OCI-LY1 (cell line): ENCODE data around the gene RARRES2.

Experiments used
- H2AFZ ChIP-seq: fragments of 200-600 bp; sonication (generic), shearing (Covaris generic); 2 replicates; pipeline ENCODE4 v1.6.0; 2014; ENCODE audit warnings: antibody characterized with exemption, mild to moderate bottlenecking, low read length
- H3F3A ChIP-seq: fragments of 200-600 bp; sonication (generic), shearing (Covaris generic); 2 replicates; pipeline ENCODE4 v1.6.0; 2014; ENCODE audit warnings: mild to moderate bottlenecking, antibody characterized with exemption, low read length, moderate library complexity; ENCODE audit not compliant: insufficient read depth
- H3K27ac ChIP-seq: fragments of 200-600 bp; sonication (generic); 2 replicates; pipeline ENCODE4 v1.5.1; 2014; ENCODE audit warnings: low read length, mixed run types, mild to moderate bottlenecking, low read depth; ENCODE audit not compliant: poor library complexity, severe bottlenecking
- H3K27me3 ChIP-seq: fragments of 200-600 bp; sonication (generic); 2 replicates; pipeline ENCODE4 v1.6.0; 2014; ENCODE audit warnings: antibody characterized with exemption, mild to moderate bottlenecking, low read length, moderate library complexity; ENCODE audit not compliant: insufficient read depth
- H3K36me3 ChIP-seq: fragments of 200-600 bp; sonication (generic); 2 replicates; pipeline ENCODE4 v1.6.1; 2014; ENCODE audit warnings: mild to moderate bottlenecking, antibody characterized with exemption, low read length, moderate library complexity, mixed read lengths; ENCODE audit not compliant: insufficient read depth
- H3K4me1 ChIP-seq: fragments of 200-600 bp; sonication (generic); 2 replicates; pipeline ENCODE4 v1.5.1; 2014; ENCODE audit warnings: mild to moderate bottlenecking, low read length, moderate library complexity; ENCODE audit not compliant: insufficient read depth, severe bottlenecking
- H3K4me2 ChIP-seq: fragments of 200-600 bp; sonication (generic), shearing (Covaris generic); 2 replicates; pipeline ENCODE4 v1.6.1; 2014; ENCODE audit warnings: low read length
- H3K4me3 ChIP-seq: fragments of 200-600 bp; sonication (generic); 2 replicates; pipeline ENCODE4 v1.5.1; 2014; ENCODE audit warnings: low read length, low read depth, mild to moderate bottlenecking, mixed read lengths; ENCODE audit not compliant: poor library complexity, severe bottlenecking
- H3K79me2 ChIP-seq: fragments of 200-600 bp; shearing (Covaris generic); 2 replicates; pipeline ENCODE4 v1.6.1; 2016; ENCODE audit warnings: mixed run types, low read length, mixed read lengths; ENCODE audit not compliant: insufficient read depth
- H3K9ac ChIP-seq: fragments of 200-600 bp; sonication (generic), shearing (Covaris generic); 2 replicates; pipeline ENCODE4 v1.6.1; 2014; ENCODE audit warnings: mild to moderate bottlenecking, low read length, mixed read lengths
- H3K9me2 ChIP-seq: fragments of 200-600 bp; sonication (generic), shearing (Covaris generic); 2 replicates; pipeline ENCODE4 v1.6.1; 2014; ENCODE audit warnings: low read depth, mild to moderate bottlenecking, low read length, mixed read lengths
- H3K9me3 ChIP-seq: fragments of 200-600 bp; shearing (Covaris generic); 2 replicates; pipeline ENCODE4 v1.6.1; 2014; ENCODE audit warnings: low read length, mixed read lengths
- H4K20me1 ChIP-seq: fragments of 200-600 bp; sonication (generic), shearing (Covaris generic); 2 replicates; pipeline ENCODE4 v1.6.0; 2016; ENCODE audit warnings: mild to moderate bottlenecking, low read length; ENCODE audit not compliant: insufficient read depth
- EZH2 ChIP-seq: fragments of 200-600 bp; sonication (generic), shearing (Covaris generic); IDR thresholded peaks from 2 replicates; pipeline ENCODE4 v1.8.0; 2017; ENCODE audit warnings: borderline replicate concordance, mixed run types, mild to moderate bottlenecking, antibody characterized with exemption, low read length, moderate library complexity, mixed read lengths
- TF ChIP-seq, protein P1 (sequence below): fragments of 200-600 bp; sonication (generic), shearing (Covaris generic); IDR thresholded peaks from 2 replicates; pipeline ENCODE4 v1.5.1; 2017; ENCODE audit warnings: mild to moderate bottlenecking, antibody characterized with exemption, low read length, moderate library complexity, mixed read lengths

The RARRES2 gene

DNA sequence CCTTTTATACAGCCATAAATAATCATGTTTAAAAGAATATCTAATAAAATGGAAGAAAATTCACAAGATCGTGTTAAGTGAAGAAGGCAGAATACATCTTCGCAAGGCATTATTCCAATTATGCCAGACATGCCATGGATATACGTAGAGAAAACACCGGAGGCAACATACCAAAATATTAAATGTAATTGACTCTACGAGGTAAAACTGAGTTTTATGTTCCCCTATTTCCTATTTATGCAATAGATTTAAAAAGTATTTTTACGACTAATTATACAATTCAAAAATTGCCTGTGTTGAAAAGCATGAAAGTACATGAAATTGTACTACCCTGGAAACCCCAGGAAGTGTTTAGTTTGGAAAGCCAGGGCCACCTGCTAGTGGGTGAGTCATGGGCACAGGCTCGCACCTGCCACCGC is 26.3 kb upstream of the RARRES2 start:
- no peaks in the 10 kb centered on the region for H3K79me2 ChIP-seq
- no peak overlapping the region for H2AFZ ChIP-seq
- peak overlapping the region; percentile 75 for H3K27ac ChIP-seq
- peak overlapping the region; percentile 81; the same call in 1 of the 2 replicates for H3K9ac ChIP-seq
- no peaks in the 10 kb centered on the region for H4K20me1 ChIP-seq
- TF ChIP-seq EZH2 = no peak
- TF ChIP-seq, protein P1, sequence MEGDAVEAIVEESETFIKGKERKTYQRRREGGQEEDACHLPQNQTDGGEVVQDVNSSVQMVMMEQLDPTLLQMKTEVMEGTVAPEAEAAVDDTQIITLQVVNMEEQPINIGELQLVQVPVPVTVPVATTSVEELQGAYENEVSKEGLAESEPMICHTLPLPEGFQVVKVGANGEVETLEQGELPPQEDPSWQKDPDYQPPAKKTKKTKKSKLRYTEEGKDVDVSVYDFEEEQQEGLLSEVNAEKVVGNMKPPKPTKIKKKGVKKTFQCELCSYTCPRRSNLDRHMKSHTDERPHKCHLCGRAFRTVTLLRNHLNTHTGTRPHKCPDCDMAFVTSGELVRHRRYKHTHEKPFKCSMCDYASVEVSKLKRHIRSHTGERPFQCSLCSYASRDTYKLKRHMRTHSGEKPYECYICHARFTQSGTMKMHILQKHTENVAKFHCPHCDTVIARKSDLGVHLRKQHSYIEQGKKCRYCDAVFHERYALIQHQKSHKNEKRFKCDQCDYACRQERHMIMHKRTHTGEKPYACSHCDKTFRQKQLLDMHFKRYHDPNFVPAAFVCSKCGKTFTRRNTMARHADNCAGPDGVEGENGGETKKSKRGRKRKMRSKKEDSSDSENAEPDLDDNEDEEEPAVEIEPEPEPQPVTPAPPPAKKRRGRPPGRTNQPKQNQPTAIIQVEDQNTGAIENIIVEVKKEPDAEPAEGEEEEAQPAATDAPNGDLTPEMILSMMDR = no peak
- no peaks in the 10 kb centered on the region for H3K9me3 ChIP-seq
- peaks cover 21% of the 10 kb centered on the region for H3K36me3 ChIP-seq
- H3K4me2 ChIP-seq = peak overlapping the region; percentile 79
- H3K9me2 ChIP-seq = no peaks in the 10 kb centered on the region
- no peaks in the 10 kb centered on the region; the same call in 1 of the 2 replicates for H3F3A ChIP-seq
- peaks cover 57% of the 10 kb centered on the region for H3K4me1 ChIP-seq
- H3K27me3 ChIP-seq = no peaks in the 10 kb centered on the region
- H3K4me3 ChIP-seq = peak overlapping the region; percentile 75

DNA sequence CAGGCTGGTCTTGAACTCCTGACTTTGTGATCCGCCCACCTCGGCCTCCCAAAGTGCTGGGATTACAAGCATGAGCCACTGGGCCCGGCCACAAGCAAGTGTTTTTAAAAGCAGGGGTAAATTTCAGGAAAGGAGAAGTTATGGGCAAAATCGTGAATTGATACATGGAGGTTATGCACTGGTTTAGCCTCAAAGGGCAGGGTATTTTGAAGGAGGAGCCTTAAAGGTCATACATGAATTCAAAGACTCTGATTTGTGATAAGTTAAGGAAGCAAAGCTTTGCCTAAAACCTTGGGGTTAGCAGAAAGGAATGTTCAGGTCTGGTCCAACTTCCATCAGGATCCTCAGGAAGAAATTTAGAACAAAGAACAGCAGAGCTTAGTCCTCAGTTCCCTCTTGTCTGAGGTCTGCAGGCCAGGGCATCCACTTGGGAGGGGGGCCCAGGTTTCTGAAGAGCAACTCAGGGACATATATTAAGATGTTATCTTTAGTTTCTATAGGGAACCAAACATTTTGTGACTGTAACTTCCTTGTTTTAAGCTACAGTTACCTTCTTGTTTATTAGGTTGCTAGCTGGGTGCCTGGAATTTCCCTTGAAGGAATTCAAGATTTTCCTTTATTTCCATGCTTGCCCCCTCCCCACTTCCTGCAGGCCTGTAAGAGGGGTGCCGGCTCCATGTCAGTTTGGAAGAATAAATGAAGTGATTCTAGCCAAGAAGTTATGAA is 24.4 kb upstream of the RARRES2 start:
- H3K4me1 ChIP-seq = peaks cover 72% of the 10 kb centered on the region
- TF ChIP-seq EZH2 = no peak
- TF ChIP-seq, protein P1 = no peak
- H3K9me2 ChIP-seq = no peaks in the 10 kb centered on the region
- H3K36me3 ChIP-seq = peaks cover 4% of the 10 kb centered on the region; the same call in 1 of the 2 replicates
- no peaks in the 10 kb centered on the region for H3K9me3 ChIP-seq
- no peaks in the 10 kb centered on the region for H3K27me3 ChIP-seq
- no peak overlapping the region for H3K9ac ChIP-seq
- H3K4me2 ChIP-seq = no peak overlapping the region; the same call in 1 of the 2 replicates
- H3K4me3 ChIP-seq = no peak overlapping the region
- no peaks in the 10 kb centered on the region for H3K79me2 ChIP-seq
- H2AFZ ChIP-seq = no peak overlapping the region
- H3K27ac ChIP-seq = peak overlapping the region; percentile 71
- no peaks in the 10 kb centered on the region; the same call in 1 of the 2 replicates for H3F3A ChIP-seq
- no peaks in the 10 kb centered on the region for H4K20me1 ChIP-seq

DNA sequence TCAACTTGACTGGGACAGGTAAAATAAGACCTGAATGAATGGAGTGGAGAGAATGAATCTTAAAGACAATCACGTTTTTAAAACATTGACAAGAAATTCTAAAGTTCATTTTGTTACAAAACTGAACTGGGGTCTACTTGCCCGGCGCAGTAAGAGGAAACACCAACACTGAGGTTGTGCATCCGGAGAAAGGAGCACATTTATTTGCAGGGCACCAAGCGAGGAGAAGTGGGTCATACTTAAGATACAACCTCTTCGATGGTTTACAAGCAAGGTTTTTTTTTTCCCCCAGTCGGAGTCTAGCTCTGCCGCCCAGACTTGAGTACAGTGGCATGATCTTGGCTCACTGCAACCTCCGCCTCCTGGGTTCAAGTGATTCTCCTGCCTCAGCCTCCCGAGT is 23.8 kb upstream of the RARRES2 start:
- Histone ChIP-seq H2AFZ (no peak overlapping the region), H3K4me3 (no peak overlapping the region), H3K9me2 (no peaks in the 10 kb centered on the region), H3K36me3 (no peaks in the 10 kb centered on the region), H3K27ac (no peak overlapping the region), H3K4me1 (peaks cover 66% of the 10 kb centered on the region), H3K9me3 (no peaks in the 10 kb centered on the region), H3K9ac (no peak overlapping the region), H3K79me2 (no peaks in the 10 kb centered on the region), H3K27me3 (no peaks in the 10 kb centered on the region), H3K4me2 (no peak overlapping the region), H3F3A (no peaks in the 10 kb centered on the region; the same call in 1 of the 2 replicates), H4K20me1 (no peaks in the 10 kb centered on the region)
- no peak for TF ChIP-seq EZH2
- TF ChIP-seq, protein P1 = no peak
